ENCODE measurements around the gene IFIT3.

The IFIT3 gene

GRCh38 chr10:89363729-89364442 lies 36.1 kb downstream of the IFIT3 start:
- no peak for DNase-seq

GRCh38 chr10:89364531-89364930 lies 36.7 kb downstream of the IFIT3 start:
- DNase-seq: no peak

- DNase-seq: no peak
These were observed 39.7 kb downstream of the IFIT3 start for GRCh38 chr10:89367529-89367928.

GRCh38 chr10:89368129-89368528 lies 40.3 kb downstream of the IFIT3 start:
- no peak for DNase-seq

- no peak for DNase-seq
These were observed 41.6 kb downstream of the IFIT3 start for GRCh38 chr10:89369156-89370105.

GRCh38 chr10:89371079-89371478 lies 43.3 kb downstream of the IFIT3 start:
- no peak for DNase-seq

GRCh38 chr10:89371987-89372386 lies 44.2 kb downstream of the IFIT3 start:
- no peak for DNase-seq

GRCh38 chr10:89373916-89374711 lies 46.3 kb downstream of the IFIT3 start:
- no peak for DNase-seq

- no peak for DNase-seq
These were observed 46.9 kb downstream of the IFIT3 start for GRCh38 chr10:89374713-89375141.

- no peak for DNase-seq
These were observed 50.2 kb downstream of the IFIT3 start, which contains the start of gene IFIT1B for GRCh38 chr10:89377705-89378637. IFIT1B (plus strand) TSS chr10:89378056; CDS start chr10:89378136, 80 bp downstream.

- DNase-seq: no peak
These were observed 51.3 kb downstream of the IFIT3 start for GRCh38 chr10:89379103-89379502.

- no peak for DNase-seq
These were observed 55.0 kb downstream of the IFIT3 start for GRCh38 chr10:89382757-89383156.

GRCh38 chr10:89384474-89385340 lies 56.9 kb downstream of the IFIT3 start:
- no peak for DNase-seq

GRCh38 chr10:89388806-89389205 lies 61.0 kb downstream of the IFIT3 start:
- DNase-seq: no peak

GRCh38 chr10:89389254-89389653 lies 61.5 kb downstream of the IFIT3 start:
- no peak for DNase-seq

Measured in NCI-H2171 (cell line).